Heart right ventricle (tissue), 16 donors: Measurements from ENCODE around the gene LINGO3. TPM values are rescaled to one million over a fixed set of nuclear protein-coding genes. Genes with fewer than 3 reads are reported as not detected.
A peak's percentile ranks its signal among the peaks of the same experiment; 100 is the strongest.

Experiments used
- ATAC-seq, 8 donors: fragments of 200-7000 bp; cut with Tn5 transposase; one replicate each; pipeline ENCODE4 v1.9.1; 2020; ENCODE audit warnings: mild to moderate bottlenecking in 8 of 8, moderate library complexity in 8 of 8, moderate number of reproducible peaks in 1 of 8
- DNase-seq, 2 donors: peaks; one replicate each; pipeline ENCODE4 v3.0.0-alpha.2; 2020
- H3K27ac ChIP-seq, 10 donors: fragments of 200-600 bp; sonication (generic) in 2 of 10; one replicate each; pipeline versions ENCODE4 v1.5.0 to v1.8.0; 2020 to 2022; ENCODE audit warnings: mild to moderate bottlenecking in 3 of 10
- H3K27me3 ChIP-seq, 7 donors: fragments of 200-600 bp; one replicate each; pipeline ENCODE4 v1.8.0; 2021 to 2022; ENCODE audit warnings: mild to moderate bottlenecking in 2 of 7
- H3K36me3 ChIP-seq, 9 donors: fragments of 200-600 bp; sonication (generic) in 1 of 9; one replicate each; pipeline versions ENCODE4 v1.5.0 to v1.8.0; 2020 to 2022; ENCODE audit warnings: mild to moderate bottlenecking in 2 of 9
- H3K4me1 ChIP-seq, 9 donors: fragments of 200-600 bp; sonication (generic) in 1 of 9; one replicate each; pipeline versions ENCODE4 v1.5.0 to v1.8.0; 2020 to 2022; ENCODE audit warnings: mild to moderate bottlenecking in 4 of 9
- H3K4me3 ChIP-seq, 10 donors: fragments of 200-600 bp; sonication (generic) in 2 of 10; one replicate each; pipeline versions ENCODE4 v1.5.0 to v1.8.0; 2020 to 2022; ENCODE audit warnings: mild to moderate bottlenecking in 7 of 10, moderate library complexity in 2 of 10
- H3K9me3 ChIP-seq, 11 donors: fragments of 200-600 bp in 10 of 11; sonication (generic) in 2 of 11; one replicate each; pipeline versions ENCODE4 v1.5.0 to v1.8.0; 2013 to 2022; ENCODE audit warnings: mild to moderate bottlenecking in 2 of 11, control low read depth in 1 of 11, moderate library complexity in 1 of 11
- WGBS, 2 donors: extraction: QIAGEN DNeasy Blood & Tissue Kit; methylation state at CpG; one replicate each; pipeline ENCODE4 v1.1.7; 2013; ENCODE audit warnings: inconsistent platforms in 1 of 2; 5-methylcytosine and 5-hydroxymethylcytosine counted together
- intact Hi-C, 10 donors: fragments of 100-400 bp; cut with DNase I; formaldehyde crosslinking; loops; one replicate each; pipeline versions ENCODE4 v1.11.1 to v1.14.2; 2022
- polyA plus RNA-seq, 2 donors: library from polyadenylated mRNA; stranded (reverse); fragments of 200-250 nt; gene quantifications; one replicate each; pipeline ENCODE4 v1.2.3, GENCODE V29; 2013
- total RNA-seq, 10 donors: library from RNA; stranded (reverse); fragmentation: NEBNext Ultra II Directional in 3 of 10; extraction: Animal tissue kit (Norgen Biotek cat#: 25700) in 3 of 10; gene quantifications; one replicate each; pipeline versions ENCODE4 v1.2.1 to v1.2.4, GENCODE V29; 2021 to 2023
- TF ChIP-seq, protein P1 (sequence below), 9 donors: fragments of 200-600 bp; sonication (generic) in 2 of 9; IDR thresholded peaks; one replicate each; pipeline versions ENCODE4 v1.5.0 to v1.8.0; 2021 to 2022; ENCODE audit warnings: antibody characterized with exemption in 9 of 9, mild to moderate bottlenecking in 5 of 9, moderate library complexity in 1 of 9
- donor health status: Arrhythmogenic right ventricular cardiomyopathy.
- donor health status: ischemic (EF 13 %, LVEDD 7.1; RV severe dilation, severe dysfunction).
- donor health status: healthy with polysubstance abuse.
- donor health status: DM: no; HTN: yes; CAD: no.
- donor health status: DM: no; HTN: no; CAD: no.
- donor health status: ischemic (EF 25% LVEDD 6.9; RV normal size, moderate dysfunction).
- donor health status: ischemic (EF 25% LVEDD 5.7; RV mildly dilated, moderate dysfunction).
- donor health status: healthy.
- donor health status: DM: yes; HTN: yes; CAD: no.
- donor health status: Ischemic cardiomyopathy.
- donor health status: ischemic (EF 35%, LVEDD 5.7; RV mildly dilated, moderate dysfunction).
- donor health status: nonischemic (EF 11% LVEDD 7.7; RV severe dilation, severe dysfunction).
- donor health status: DM: yes; HTN: yes; CAD: no.
- donor health status: PGD.
- donor health status: ischemic (EF 29% LVEDD 5.4; RV normal size, mild dysfunction).
- donor health status: nonischemic (EF 23%, LVEDD 6.1; RV moderate dilation, normal function).

The LINGO3 gene
- total and polyA plus RNA-seq, 12 donors = not detected

DNA sequence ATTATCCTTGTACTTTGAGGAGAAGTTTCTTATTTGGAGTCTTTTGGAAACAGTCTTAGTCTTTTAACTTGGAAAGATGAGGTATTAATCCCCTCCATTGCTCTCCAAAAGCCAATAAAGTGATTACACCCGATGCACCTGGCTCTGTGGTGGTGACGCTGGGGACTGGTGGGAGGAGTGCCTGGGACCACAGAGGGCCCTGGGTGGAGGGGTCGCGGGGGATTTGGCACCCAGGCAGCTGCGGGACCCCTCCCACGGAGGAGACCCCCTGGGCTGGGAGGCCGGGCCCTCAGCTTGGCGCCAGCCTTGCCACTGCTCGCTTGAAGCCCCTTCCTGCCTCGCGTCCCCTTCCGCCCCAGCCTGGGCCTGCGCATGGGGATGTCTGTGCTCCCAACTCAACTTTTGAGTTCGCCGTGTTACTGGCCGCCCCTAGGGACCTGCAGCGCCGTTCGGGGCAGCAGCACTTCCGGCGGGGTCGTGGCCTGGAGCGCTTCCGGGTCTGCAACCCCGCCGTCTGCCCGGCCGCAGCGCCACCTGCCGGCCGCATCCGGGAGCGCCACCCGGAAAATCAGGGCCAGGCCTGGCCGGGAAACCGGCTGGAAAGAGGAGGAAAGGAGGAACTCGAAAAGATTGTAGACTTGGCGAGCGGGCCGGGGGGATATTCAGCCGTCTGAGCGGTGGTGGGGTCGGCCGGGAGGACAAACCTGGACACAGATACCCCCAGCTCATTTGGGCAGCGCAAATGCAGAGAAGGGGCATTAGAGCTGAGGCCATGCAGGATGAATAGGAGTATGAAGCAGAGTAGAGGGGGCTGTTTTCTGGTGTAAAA is 34.4 kb downstream of the LINGO3 start:
- ATAC-seq = peak in 7 of 8 donors; percentile 5 to 27 (median 20)
- no peaks in the 10 kb centered on the region for H3K9me3 ChIP-seq
- intact Hi-C loops = loop anchor here (1.0 to 10.0 kb wide), 12 partner anchors 34 to 121 kb away; partner anchors contain the start of genes PLEKHJ1 (in 8 of the 10), SF3A2 (in 8 of the 10) and AP3D1 (in 2 of the 10)
- WGBS, 2 donors = 12 to 13% methylated on average over 44 to 45 of the region's 45 CpGs
- H3K36me3 ChIP-seq = peaks cover 0 to 56% (median 14%) of the 10 kb centered on the region in 9 donors
- DNase-seq = peak; percentile 71 to 82
- peak overlapping the region in 9 of 10 donors; percentile 13 to 100 (median 73) for H3K27ac ChIP-seq
- TF ChIP-seq, protein P1, sequence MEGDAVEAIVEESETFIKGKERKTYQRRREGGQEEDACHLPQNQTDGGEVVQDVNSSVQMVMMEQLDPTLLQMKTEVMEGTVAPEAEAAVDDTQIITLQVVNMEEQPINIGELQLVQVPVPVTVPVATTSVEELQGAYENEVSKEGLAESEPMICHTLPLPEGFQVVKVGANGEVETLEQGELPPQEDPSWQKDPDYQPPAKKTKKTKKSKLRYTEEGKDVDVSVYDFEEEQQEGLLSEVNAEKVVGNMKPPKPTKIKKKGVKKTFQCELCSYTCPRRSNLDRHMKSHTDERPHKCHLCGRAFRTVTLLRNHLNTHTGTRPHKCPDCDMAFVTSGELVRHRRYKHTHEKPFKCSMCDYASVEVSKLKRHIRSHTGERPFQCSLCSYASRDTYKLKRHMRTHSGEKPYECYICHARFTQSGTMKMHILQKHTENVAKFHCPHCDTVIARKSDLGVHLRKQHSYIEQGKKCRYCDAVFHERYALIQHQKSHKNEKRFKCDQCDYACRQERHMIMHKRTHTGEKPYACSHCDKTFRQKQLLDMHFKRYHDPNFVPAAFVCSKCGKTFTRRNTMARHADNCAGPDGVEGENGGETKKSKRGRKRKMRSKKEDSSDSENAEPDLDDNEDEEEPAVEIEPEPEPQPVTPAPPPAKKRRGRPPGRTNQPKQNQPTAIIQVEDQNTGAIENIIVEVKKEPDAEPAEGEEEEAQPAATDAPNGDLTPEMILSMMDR (IDR thresholded peaks at IDR 0.05) = peak in 8 of 9 donors; percentile 95 to 98 (median 97)
- peaks cover 19 to 59% (median 49%) of the 10 kb centered on the region in 9 donors for H3K4me1 ChIP-seq
- peak overlapping the region in 8 of 10 donors; percentile 12 to 100 (median 68) for H3K4me3 ChIP-seq
- no peaks in the 10 kb centered on the region for H3K27me3 ChIP-seq

DNA sequence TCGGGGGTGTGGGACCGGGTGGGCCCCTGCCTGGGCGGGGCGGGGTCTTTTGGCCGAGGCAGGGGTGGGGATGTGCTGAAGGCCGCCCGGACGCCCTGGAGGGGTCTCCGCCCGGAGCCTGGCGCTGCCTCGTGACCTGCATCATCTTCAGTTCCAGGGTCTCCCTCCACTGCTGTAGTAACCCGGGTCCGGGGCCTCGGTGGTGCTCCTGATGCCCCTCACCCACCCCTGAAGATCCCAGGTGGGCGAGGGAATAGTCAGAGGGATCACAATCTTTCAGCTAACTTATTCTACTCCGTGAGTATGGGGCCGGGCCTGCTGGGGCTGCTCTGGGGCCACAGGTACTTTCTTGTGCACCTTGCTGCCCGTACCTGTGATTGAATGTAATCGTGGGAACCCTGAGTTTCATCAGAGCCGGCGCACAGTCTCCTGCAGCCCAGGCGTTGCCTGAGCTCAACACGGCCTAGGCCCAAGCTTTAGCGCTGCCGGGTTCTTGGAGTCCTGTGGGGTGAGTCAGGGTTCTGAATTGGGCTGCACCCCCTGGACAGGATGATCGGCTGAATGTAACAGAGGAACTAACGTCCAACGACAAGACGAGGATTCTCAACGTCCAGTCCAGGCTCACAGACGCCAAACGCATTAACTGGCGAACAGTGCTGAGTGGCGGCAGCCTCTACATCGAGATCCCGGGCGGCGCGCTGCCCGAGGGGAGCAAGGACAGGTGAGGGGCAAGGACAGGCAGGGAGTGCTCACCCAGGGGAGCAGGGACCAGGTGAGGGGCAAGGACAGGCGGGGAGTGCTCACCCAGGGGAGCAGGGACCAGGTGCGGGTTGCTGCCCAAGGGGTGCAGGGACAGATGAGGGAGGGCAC is 36.5 kb downstream of the LINGO3 start:
- TF ChIP-seq, protein P1 (IDR thresholded peaks at IDR 0.05) = no peak
- H3K27me3 ChIP-seq = no peaks in the 10 kb centered on the region
- peaks cover 19 to 77% (median 54%) of the 10 kb centered on the region in 9 donors for H3K4me1 ChIP-seq
- no peaks in the 10 kb centered on the region for H3K9me3 ChIP-seq
- intact Hi-C loops = loop anchor here (2.0 to 10.0 kb wide), 9 partner anchors 34 to 123 kb away; partner anchors contain the start of genes PLEKHJ1 (in 6 of the 10), SF3A2 (in 6 of the 10) and AP3D1 (in 2 of the 10)
- H3K36me3 ChIP-seq = peaks cover 0 to 41% (median 14%) of the 10 kb centered on the region in 9 donors
- peak overlapping the region; percentile 89 to 100 (median 100) for H3K4me3 ChIP-seq
- DNase-seq (no peak), ATAC-seq (no peak)
- H3K27ac ChIP-seq = peak overlapping the region; percentile 94 to 100 (median 99)
- 27% methylated on average over 43 of the region's 43 CpGs for WGBS, 2 donors

DNA sequence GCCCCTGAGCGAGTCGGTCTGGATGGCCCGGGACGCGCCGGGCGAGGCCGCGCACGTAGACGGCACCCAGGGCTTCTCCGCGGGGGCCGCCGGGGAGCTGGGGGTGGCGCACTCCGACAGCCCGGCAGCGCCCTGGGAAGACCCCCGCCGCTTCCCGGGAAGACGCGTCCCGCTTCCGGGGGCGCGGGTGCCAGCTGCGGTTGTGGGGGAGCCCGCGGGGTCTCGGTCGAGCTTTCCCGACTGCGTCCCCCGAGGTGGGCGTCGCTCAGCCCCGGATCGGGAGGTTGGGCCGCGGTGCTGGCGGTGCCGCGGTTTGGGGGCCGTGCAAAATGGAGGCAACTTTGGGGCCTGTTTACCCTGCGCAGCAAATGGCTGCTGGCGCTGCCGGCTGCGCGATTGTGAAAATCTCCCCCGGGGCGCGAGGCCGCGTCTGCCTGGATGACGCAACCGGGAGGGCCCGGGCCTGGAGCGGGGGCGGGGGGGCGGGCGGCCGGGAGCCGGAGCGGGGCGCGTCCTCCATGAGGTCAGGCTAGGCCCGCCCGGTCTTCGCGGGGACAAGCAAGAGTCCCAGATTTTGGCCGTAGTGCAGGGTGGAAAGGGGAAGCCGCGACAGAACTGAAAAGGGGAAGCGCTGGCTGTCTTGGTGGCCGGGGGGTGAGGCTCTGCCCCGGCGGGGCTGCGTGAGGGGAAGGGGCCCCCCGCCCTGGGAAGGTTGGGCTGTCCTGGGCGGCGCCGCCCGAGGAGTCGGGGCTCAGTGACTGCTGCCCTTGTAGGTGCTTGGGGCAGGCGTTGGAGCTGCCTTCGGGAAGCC is 37.3 kb downstream of the LINGO3 start:
- peaks cover 19 to 77% (median 52%) of the 10 kb centered on the region in 9 donors for H3K4me1 ChIP-seq
- ATAC-seq = peak; percentile 47 to 64 (median 52)
- TF ChIP-seq, protein P1 (IDR thresholded peaks at IDR 0.05) = no peak
- H3K27me3 ChIP-seq = no peaks in the 10 kb centered on the region
- DNase-seq = peak; percentile 88 to 89
- H3K9me3 ChIP-seq = no peaks in the 10 kb centered on the region
- H3K27ac ChIP-seq = peak overlapping the region; percentile 94 to 100 (median 99)
- peaks cover 0 to 35% (median 14%) of the 10 kb centered on the region in 9 donors for H3K36me3 ChIP-seq
- intact Hi-C loops = loop anchor here in 9 of 10 donors (2.0 to 10.0 kb wide), 8 partner anchors 33 to 124 kb away; partner anchors contain the start of genes PLEKHJ1 (in 3 of the 9), SF3A2 (in 3 of the 9) and AP3D1 (in 2 of the 9)
- peak overlapping the region; percentile 89 to 100 (median 100) for H3K4me3 ChIP-seq
- 0 to 1% methylated on average over 78 to 88 of the region's 88 CpGs for WGBS, 2 donors
